Left renal pelvis (tissue), 4 donors: Measurements from ENCODE around the gene NRBP1. TPM values are rescaled to one million over a fixed set of nuclear protein-coding genes. Genes with fewer than 3 reads are reported as not detected.
A peak's percentile ranks its signal among the peaks of the same experiment; 100 is the strongest.

Experiments used
- DNase-seq, 4 donors: peaks; one replicate each; pipeline ENCODE4 v3.0.0-alpha.2; 2013; ENCODE audit warnings: low read depth in 4 of 4, low spot score in 3 of 4
- polyA plus RNA-seq, 4 donors: library from polyadenylated mRNA; unstranded; fragments of 120-200 nt; gene quantifications; one replicate each; pipeline ENCODE4 v1.2.1, GENCODE V29; 2013; ENCODE audit not compliant: insufficient read length in 4 of 4

Gene NRBP1
- 100 to 1,000 TPM; 123 to 164 (median 134) TPM for polyA plus RNA-seq

- peak; percentile 82 to 89 (median 88) for DNase-seq
Observed at GRCh38 chr2:27428213-27428977, at the start of gene NRBP1. NRBP1 (plus strand) TSS chr2:27428631; CDS start chr2:27433274, 4,643 bp downstream.

GRCh38 chr2:27378809-27379290, 49.6 kb upstream of the NRBP1 start:
- DNase-seq = no peak

- DNase-seq = no peak
Observed at GRCh38 chr2:27379383-27379835, 49.0 kb upstream of the NRBP1 start.

GRCh38 chr2:27379836-27380625, 48.4 kb upstream of the NRBP1 start:
- peak in 1 of 4 donors; percentile 46 for DNase-seq

GRCh38 chr2:27380626-27381545, 47.5 kb upstream of the NRBP1 start, which contains the start of gene ZNF513:
ZNF513 (minus strand) TSS chr2:27380734; CDS start chr2:27380526, 208 bp downstream.
- peak; percentile 80 to 93 (median 88) for DNase-seq

- no peak for DNase-seq
Observed at GRCh38 chr2:27381577-27382181, 46.8 kb upstream of the NRBP1 start.

GRCh38 chr2:27390822-27391679, 37.4 kb upstream of the NRBP1 start:
- DNase-seq = no peak

GRCh38 chr2:27393225-27393624, 35.2 kb upstream of the NRBP1 start:
- DNase-seq = no peak

- no peak for DNase-seq
Observed at GRCh38 chr2:27398962-27399361, 29.5 kb upstream of the NRBP1 start.

- DNase-seq = no peak
Observed at GRCh38 chr2:27400348-27401135, 27.9 kb upstream of the NRBP1 start.

GRCh38 chr2:27407798-27408491, 20.5 kb upstream of the NRBP1 start:
- no peak for DNase-seq

- DNase-seq = no peak
Observed at GRCh38 chr2:27408601-27409320, 19.7 kb upstream of the NRBP1 start.

- peak; percentile 83 to 88 (median 86) for DNase-seq
Observed at GRCh38 chr2:27409321-27410073, 18.9 kb upstream of the NRBP1 start, which contains the start of gene PPM1G. PPM1G (minus strand) TSS chr2:27409591; CDS start chr2:27409422, 169 bp downstream.

GRCh38 chr2:27412419-27413152, 15.8 kb upstream of the NRBP1 start:
- no peak for DNase-seq

- no peak for DNase-seq
Observed at GRCh38 chr2:27416151-27416550, 12.3 kb upstream of the NRBP1 start.
